Measurements from ENCODE around the gene TRIM29. TPM values are rescaled to one million over a fixed set of nuclear protein-coding genes. Genes with fewer than 3 reads are reported as not detected.

The TRIM29 gene
- total and polyA plus RNA-seq, 2 of the 13 experiments (the other 11 are each of a cell fraction or from before 2014, with no cell fraction given), result 0.86 TPM

DNA sequence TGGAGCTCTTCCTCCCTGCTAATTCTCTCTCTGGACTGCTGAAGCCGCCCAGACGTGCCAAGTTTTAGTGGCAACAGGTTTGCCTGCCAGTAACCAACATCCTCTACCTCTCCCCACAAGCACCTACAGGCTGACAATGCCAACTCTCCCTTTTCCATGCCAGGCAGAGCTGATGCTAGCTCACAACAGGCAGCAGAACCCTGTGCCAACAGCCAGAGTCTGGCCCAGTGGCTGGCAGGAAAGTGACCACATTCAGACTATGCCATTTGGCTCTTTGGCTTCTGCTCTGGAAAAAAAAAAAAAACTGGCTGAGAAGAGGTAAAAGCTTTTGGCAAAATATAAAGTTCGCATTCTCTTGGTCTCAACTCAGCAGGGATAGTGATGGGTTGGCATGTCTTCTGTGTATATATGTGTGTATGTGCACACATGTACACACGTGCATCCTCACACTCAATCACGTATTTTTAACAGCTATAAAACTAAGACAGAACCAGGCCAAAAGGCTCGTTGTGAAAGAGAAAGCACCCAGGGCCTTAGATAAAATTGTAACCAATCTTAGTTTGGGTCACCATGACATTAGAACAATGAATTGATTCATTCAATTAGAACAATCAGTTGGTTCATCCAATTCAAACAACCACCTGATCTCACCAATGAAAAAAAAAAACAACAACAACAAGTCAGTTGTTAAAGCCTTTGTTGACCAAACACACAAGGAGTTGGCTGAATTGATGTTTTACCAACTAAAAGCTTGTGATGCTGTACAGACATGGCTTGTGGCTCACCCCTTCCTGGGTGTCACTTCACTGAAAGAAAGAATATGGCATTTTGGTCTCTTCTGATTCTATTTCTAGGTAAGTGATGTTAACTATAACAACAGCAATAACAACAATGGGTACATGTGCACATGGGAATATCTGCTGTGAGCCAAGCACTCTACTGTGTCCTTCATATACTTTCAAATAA lies 48.6 kb downstream of the TRIM29 start (continued):
- TF ChIP-seq, protein P1, sequence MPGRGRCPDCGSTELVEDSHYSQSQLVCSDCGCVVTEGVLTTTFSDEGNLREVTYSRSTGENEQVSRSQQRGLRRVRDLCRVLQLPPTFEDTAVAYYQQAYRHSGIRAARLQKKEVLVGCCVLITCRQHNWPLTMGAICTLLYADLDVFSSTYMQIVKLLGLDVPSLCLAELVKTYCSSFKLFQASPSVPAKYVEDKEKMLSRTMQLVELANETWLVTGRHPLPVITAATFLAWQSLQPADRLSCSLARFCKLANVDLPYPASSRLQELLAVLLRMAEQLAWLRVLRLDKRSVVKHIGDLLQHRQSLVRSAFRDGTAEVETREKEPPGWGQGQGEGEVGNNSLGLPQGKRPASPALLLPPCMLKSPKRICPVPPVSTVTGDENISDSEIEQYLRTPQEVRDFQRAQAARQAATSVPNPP (CRISPR knock-in tag; IDR thresholded peaks at IDR 0.05), result no peak
- no peak for TF ChIP-seq ZMYM2 (CRISPR knock-in tag; IDR thresholded peaks at IDR 0.05)
- TF ChIP-seq, protein P2, sequence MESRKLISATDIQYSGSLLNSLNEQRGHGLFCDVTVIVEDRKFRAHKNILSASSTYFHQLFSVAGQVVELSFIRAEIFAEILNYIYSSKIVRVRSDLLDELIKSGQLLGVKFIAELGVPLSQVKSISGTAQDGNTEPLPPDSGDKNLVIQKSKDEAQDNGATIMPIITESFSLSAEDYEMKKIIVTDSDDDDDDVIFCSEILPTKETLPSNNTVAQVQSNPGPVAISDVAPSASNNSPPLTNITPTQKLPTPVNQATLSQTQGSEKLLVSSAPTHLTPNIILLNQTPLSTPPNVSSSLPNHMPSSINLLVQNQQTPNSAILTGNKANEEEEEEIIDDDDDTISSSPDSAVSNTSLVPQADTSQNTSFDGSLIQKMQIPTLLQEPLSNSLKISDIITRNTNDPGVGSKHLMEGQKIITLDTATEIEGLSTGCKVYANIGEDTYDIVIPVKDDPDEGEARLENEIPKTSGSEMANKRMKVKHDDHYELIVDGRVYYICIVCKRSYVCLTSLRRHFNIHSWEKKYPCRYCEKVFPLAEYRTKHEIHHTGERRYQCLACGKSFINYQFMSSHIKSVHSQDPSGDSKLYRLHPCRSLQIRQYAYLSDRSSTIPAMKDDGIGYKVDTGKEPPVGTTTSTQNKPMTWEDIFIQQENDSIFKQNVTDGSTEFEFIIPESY (CRISPR knock-in tag; IDR thresholded peaks at IDR 0.05), result no peak
- TF ChIP-seq KAT8 (CRISPR knock-in tag; IDR thresholded peaks at IDR 0.05), result no peak

DNA sequence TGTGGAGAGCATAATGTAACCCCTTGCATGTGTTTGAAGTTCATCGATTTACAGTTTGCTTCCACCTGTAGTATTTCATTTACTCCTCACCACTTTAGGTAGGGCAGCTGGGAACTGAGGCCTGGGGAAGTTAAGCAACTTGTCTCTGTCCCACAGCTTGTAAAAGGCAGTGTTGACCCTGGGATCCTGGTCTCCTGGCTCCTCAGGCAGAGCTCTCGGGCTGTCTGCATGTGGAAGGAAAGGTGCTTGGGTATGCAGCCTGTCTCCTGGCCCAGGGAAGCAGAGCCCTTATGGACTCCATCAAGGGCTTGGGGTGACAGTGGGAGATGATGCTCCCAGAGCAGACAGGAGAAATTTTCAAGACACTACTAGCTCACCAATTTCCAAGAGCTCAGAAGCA lies 49.9 kb downstream of the TRIM29 start:
- FAIRE-seq, result no peak
- no peak for DNase-seq (ENCODE audit: low spot score)
- H4K20me1 ChIP-seq (ENCODE audit: insufficient read depth, low read length), result no peaks in the 10 kb centered on the region
- ChIA-PET CTCF (ENCODE audit: low intra/inter-chr PET ratio, low total read pairs) (no interaction called here), POLR2A (no interaction called here)
- no peaks in the 10 kb centered on the region for H3K36me3 ChIP-seq (replicated peaks in 1 of 2; ENCODE audit: control insufficient read depth in 1 of 2, insufficient read depth in 2 of 2, low read length in 2 of 2)
- H2AFZ ChIP-seq (ENCODE audit: low read length), result no peak overlapping the region
- intact Hi-C loops (cut with micrococcal nuclease; ENCODE audit: unreplicated experiment) (no loop called here), in situ Hi-C loops (cut with HindIII; ENCODE audit: extremely low pct_ligation_motif_present, low pct_unique_long_range_greater_than_20kb) (no loop called here)
- H3K4me2 ChIP-seq (ENCODE audit: low read depth, low read length), result no peak overlapping the region
- no peak overlapping the region for H3K4me3 ChIP-seq (replicated peaks in 1 of 3; ENCODE audit: insufficient read depth in 1 of 3, low read depth in 2 of 3, low read length in 3 of 3)
- no peak overlapping the region for H3K9ac ChIP-seq (ENCODE audit: insufficient read depth, low read depth, low read length)
- H3K27me3 ChIP-seq (ENCODE audit: control insufficient read depth in 1 of 2, insufficient read depth in 2 of 2, low read length in 2 of 2), result peaks cover 8 to 46% of the 10 kb centered on the region in 2 experiments; a peak in 4 of 5 replicates
- no peaks in the 10 kb centered on the region for H3K79me2 ChIP-seq (ENCODE audit: insufficient read depth, low read length)
- no peak overlapping the region for H3K27ac ChIP-seq (ENCODE audit: extremely low read length, insufficient read depth, low read length)
- no peaks in the 10 kb centered on the region for H3K9me3 ChIP-seq (ENCODE audit: low read length)
- ATAC-seq, result no peak
- BruUV-seq (replicated peaks), result no TSS peak
- 0% methylated on average over 2 of the region's 2 CpGs for WGBS (ENCODE audit: low lambda C conversion rate)
- H3K4me1 ChIP-seq (ENCODE audit: insufficient read depth, low read length), result no peaks in the 10 kb centered on the region
- TF ChIP-seq NR2F2 (IDR thresholded peaks at IDR 0.05; ENCODE audit: borderline replicate concordance, low read depth) (no peak), CENPT (CRISPR knock-in tag; IDR thresholded peaks at IDR 0.05; ENCODE audit: low read depth) (no peak), MAF1 (CRISPR knock-in tag; IDR thresholded peaks at IDR 0.05; ENCODE audit: borderline replicate concordance) (no peak), CHD4 (IDR thresholded peaks at IDR 0.05; ENCODE audit: borderline replicate concordance, low read length) (no peak), NR2F1 (CRISPR knock-in tag; IDR thresholded peaks at IDR 0.05) (no peak), CBX1 (IDR thresholded peaks at IDR 0.05; ENCODE audit: low read depth) (no peak), ZNF350 (CRISPR knock-in tag; IDR thresholded peaks at IDR 0.05; ENCODE audit: borderline replicate concordance, low read depth) (no peak), RAD21 (CRISPR knock-in tag; IDR thresholded peaks at IDR 0.05) (no peak)
- TF ChIP-seq, protein P3, sequence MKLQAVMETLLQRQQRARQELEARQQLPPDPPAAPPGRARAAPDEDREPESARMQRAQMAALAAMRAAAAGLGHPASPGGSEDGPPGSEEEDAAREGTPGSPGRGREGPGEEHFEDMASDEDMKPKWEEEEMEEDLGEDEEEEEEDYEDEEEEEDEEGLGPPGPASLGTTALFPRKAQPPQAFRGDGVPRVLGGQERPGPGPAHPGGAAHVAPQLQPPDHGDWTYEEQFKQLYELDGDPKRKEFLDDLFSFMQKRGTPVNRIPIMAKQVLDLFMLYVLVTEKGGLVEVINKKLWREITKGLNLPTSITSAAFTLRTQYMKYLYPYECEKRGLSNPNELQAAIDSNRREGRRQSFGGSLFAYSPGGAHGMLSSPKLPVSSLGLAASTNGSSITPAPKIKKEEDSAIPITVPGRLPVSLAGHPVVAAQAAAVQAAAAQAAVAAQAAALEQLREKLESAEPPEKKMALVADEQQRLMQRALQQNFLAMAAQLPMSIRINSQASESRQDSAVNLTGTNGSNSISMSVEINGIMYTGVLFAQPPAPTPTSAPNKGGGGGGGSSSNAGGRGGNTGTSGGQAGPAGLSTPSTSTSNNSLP (IDR thresholded peaks at IDR 0.05; ENCODE audit: low read depth, low read length), result no peak
- TF ChIP-seq, protein P4, sequence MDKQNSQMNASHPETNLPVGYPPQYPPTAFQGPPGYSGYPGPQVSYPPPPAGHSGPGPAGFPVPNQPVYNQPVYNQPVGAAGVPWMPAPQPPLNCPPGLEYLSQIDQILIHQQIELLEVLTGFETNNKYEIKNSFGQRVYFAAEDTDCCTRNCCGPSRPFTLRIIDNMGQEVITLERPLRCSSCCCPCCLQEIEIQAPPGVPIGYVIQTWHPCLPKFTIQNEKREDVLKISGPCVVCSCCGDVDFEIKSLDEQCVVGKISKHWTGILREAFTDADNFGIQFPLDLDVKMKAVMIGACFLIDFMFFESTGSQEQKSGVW (CRISPR knock-in tag; IDR thresholded peaks at IDR 0.05; ENCODE audit: borderline replicate concordance), result no peak

All from HepG2 (cell line).